ENCODE data around the gene LPP.

LPP gene

GRCh38 chr3:188338086-188338485 is 184.1 kb downstream of the LPP start:
- no peak for DNase-seq

- no peak for DNase-seq
Measured at GRCh38 chr3:188339410-188340295, 185.7 kb downstream of the LPP start.

GRCh38 chr3:188341501-188341900 is 187.5 kb downstream of the LPP start:
- DNase-seq, result no peak

GRCh38 chr3:188342991-188343732 is 189.2 kb downstream of the LPP start:
- no peak for DNase-seq

- DNase-seq, result no peak
Measured at GRCh38 chr3:188343894-188344293, 189.9 kb downstream of the LPP start.

- peak in 2 of 4 experiments; percentile 7 to 31 for DNase-seq
Measured at GRCh38 chr3:188345223-188345622, 191.3 kb downstream of the LPP start.

GRCh38 chr3:188348435-188349244 is 194.7 kb downstream of the LPP start:
- peak in 2 of 4 experiments; percentile 7 to 75 for DNase-seq

GRCh38 chr3:188349351-188349901 is 195.5 kb downstream of the LPP start:
- DNase-seq, result no peak

- no peak for DNase-seq
Measured at GRCh38 chr3:188349933-188350332, 196.0 kb downstream of the LPP start.

- DNase-seq, result no peak
Measured at GRCh38 chr3:188350961-188351360, 197.0 kb downstream of the LPP start.

GRCh38 chr3:188351648-188352047 is 197.7 kb downstream of the LPP start:
- DNase-seq, result no peak

- DNase-seq, result no peak
Measured at GRCh38 chr3:188352196-188352927, 198.4 kb downstream of the LPP start.

GRCh38 chr3:188353426-188353825 is 199.5 kb downstream of the LPP start:
- peak in 2 of 4 experiments; percentile 30 to 44 for DNase-seq

GRCh38 chr3:188358787-188359493 is 205.0 kb downstream of the LPP start:
- DNase-seq, result peak in 3 of 4 experiments; percentile 20 to 47 (median 41)

GRCh38 chr3:188360364-188360881 is 206.5 kb downstream of the LPP start:
- no peak for DNase-seq

GRCh38 chr3:188361888-188362287 is 207.9 kb downstream of the LPP start:
- no peak for DNase-seq

- DNase-seq, result no peak
Measured at GRCh38 chr3:188362405-188362831, 208.5 kb downstream of the LPP start.

GRCh38 chr3:188365184-188365583 is 211.2 kb downstream of the LPP start:
- DNase-seq, result no peak

GRCh38 chr3:188365988-188366698 is 212.2 kb downstream of the LPP start:
- no peak for DNase-seq

- no peak for DNase-seq
Measured at GRCh38 chr3:188367678-188368077, 213.7 kb downstream of the LPP start.

Measured in suppressor macrophage (primary cell).